ENCODE data around the gene GRM2.

The GRM2 gene

GRCh38 chr3:51704511-51704950 lies 2.3 kb upstream of the GRM2 start:
- no peak for DNase-seq (ENCODE audit: low read depth in 1 of 2, low spot score in 1 of 2)

GRCh38 chr3:51705276-51706020 lies 1.4 kb upstream of the GRM2 start:
- DNase-seq (ENCODE audit: low read depth in 1 of 2, low spot score in 1 of 2) = no peak

- no peak for DNase-seq (ENCODE audit: low read depth in 1 of 2, low spot score in 1 of 2)
Measured at GRCh38 chr3:51706021-51706485, 815 bp upstream of the GRM2 start.

- DNase-seq (ENCODE audit: low read depth in 1 of 2, low spot score in 1 of 2) = no peak
Measured at GRCh38 chr3:51708216-51708845, 1.5 kb downstream of the GRM2 start.

GRCh38 chr3:51709004-51709420 lies 2.1 kb downstream of the GRM2 start:
- DNase-seq (ENCODE audit: low read depth in 1 of 2, low spot score in 1 of 2) = no peak

GRCh38 chr3:51709675-51710074 lies 2.8 kb downstream of the GRM2 start:
- DNase-seq (ENCODE audit: low read depth in 1 of 2, low spot score in 1 of 2) = no peak

- no peak for DNase-seq (ENCODE audit: low read depth in 1 of 2, low spot score in 1 of 2)
Measured at GRCh38 chr3:51710631-51711351, 3.9 kb downstream of the GRM2 start.

GRCh38 chr3:51711352-51712037 lies 4.6 kb downstream of the GRM2 start:
- DNase-seq (ENCODE audit: low read depth in 1 of 2, low spot score in 1 of 2) = no peak

- no peak for DNase-seq (ENCODE audit: low read depth in 1 of 2, low spot score in 1 of 2)
Measured at GRCh38 chr3:51712038-51712420, 5.2 kb downstream of the GRM2 start.

- DNase-seq (ENCODE audit: low read depth in 1 of 2, low spot score in 1 of 2) = no peak
Measured at GRCh38 chr3:51712511-51712931, 5.7 kb downstream of the GRM2 start.

- DNase-seq (ENCODE audit: low read depth in 1 of 2, low spot score in 1 of 2) = no peak
Measured at GRCh38 chr3:51712963-51713362, 6.1 kb downstream of the GRM2 start.

GRCh38 chr3:51715231-51715976 lies 8.5 kb downstream of the GRM2 start:
- DNase-seq (ENCODE audit: low read depth in 1 of 2, low spot score in 1 of 2) = no peak

- DNase-seq (ENCODE audit: low read depth in 1 of 2, low spot score in 1 of 2) = no peak
Measured at GRCh38 chr3:51715977-51716294, 9.1 kb downstream of the GRM2 start.

GRCh38 chr3:51716805-51717204 lies 9.9 kb downstream of the GRM2 start:
- DNase-seq (ENCODE audit: low read depth in 1 of 2, low spot score in 1 of 2) = no peak

GRCh38 chr3:51717446-51717845 lies 10.6 kb downstream of the GRM2 start:
- no peak for DNase-seq (ENCODE audit: low read depth in 1 of 2, low spot score in 1 of 2)

- no peak for DNase-seq (ENCODE audit: low read depth in 1 of 2, low spot score in 1 of 2)
Measured at GRCh38 chr3:51717947-51718346, 11.1 kb downstream of the GRM2 start.

GRCh38 chr3:51718547-51719409 lies 11.9 kb downstream of the GRM2 start:
- DNase-seq (ENCODE audit: low read depth in 1 of 2, low spot score in 1 of 2) = no peak

GRCh38 chr3:51719410-51720025 lies 12.7 kb downstream of the GRM2 start:
- DNase-seq (ENCODE audit: low read depth in 1 of 2, low spot score in 1 of 2) = no peak

GRCh38 chr3:51720292-51721061 lies 13.6 kb downstream of the GRM2 start:
- no peak for DNase-seq (ENCODE audit: low read depth in 1 of 2, low spot score in 1 of 2)
